SK-N-SH treated with all-trans-retinoic acid at 6 μM for 48 hours (cell line): ENCODE measurements around the gene PRKACA.

Experiments
- ARNTL ChIP-seq: fragments of 450-650 bp; formaldehyde crosslinking; IDR thresholded peaks from 2 replicates; pipeline ENCODE4 v1.5.0; 2020; ENCODE audit warnings: low read depth, mild to moderate bottlenecking, moderate library complexity, borderline replicate concordance
- CSDC2 ChIP-seq: fragments of 250-450 bp; sonication (Bioruptor Pico); IDR thresholded peaks from 2 replicates; pipeline ENCODE4 v1.5.0; 2020; ENCODE audit warnings: mild to moderate bottlenecking, moderate library complexity
- ISL1 ChIP-seq: fragments of 250-450 bp; sonication (Bioruptor Pico); IDR thresholded peaks from 2 replicates; pipeline ENCODE4 v2.1.2; 2022; ENCODE audit warnings: mild to moderate bottlenecking, moderate library complexity
- OSR1 ChIP-seq: fragments of 250-450 bp; sonication (Bioruptor Pico); IDR thresholded peaks from 2 replicates; pipeline ENCODE4 v1.8.0; 2022; ENCODE audit warnings: moderate library complexity, mild to moderate bottlenecking, inconsistent platforms
- PATZ1 ChIP-seq: fragments of 250-450 bp; sonication (Bioruptor Pico); IDR thresholded peaks from 2 replicates; pipeline ENCODE4 v1.8.0; 2020; ENCODE audit warnings: mild to moderate bottlenecking, moderate library complexity, borderline replicate concordance
- RARB ChIP-seq: fragments of 250-450 bp; sonication (Bioruptor Pico); IDR thresholded peaks from 2 replicates; pipeline ENCODE4 v1.8.0; 2021; ENCODE audit warnings: mild to moderate bottlenecking, moderate library complexity
- TOX ChIP-seq: fragments of 250-450 bp; sonication (Bioruptor Pico); IDR thresholded peaks from 2 replicates; pipeline ENCODE4 v1.8.0; 2021; ENCODE audit warnings: mild to moderate bottlenecking, moderate library complexity, borderline replicate concordance
- ZFP3 ChIP-seq: fragments of 250-450 bp; sonication (Bioruptor Pico); IDR thresholded peaks from 2 replicates; pipeline ENCODE4 v1.5.0; 2020; ENCODE audit warnings: mild to moderate bottlenecking, moderate library complexity
- ZFP30 ChIP-seq: fragments of 450-650 bp; formaldehyde crosslinking; IDR thresholded peaks from 2 replicates; pipeline ENCODE4 v1.5.0; 2022; ENCODE audit warnings: mild to moderate bottlenecking, moderate library complexity
- ZNF565 ChIP-seq: fragments of 450-650 bp; formaldehyde crosslinking; conservative IDR thresholded peaks from 2 replicates; pipeline ENCODE4 v1.5.0; 2020; ENCODE audit warnings: low read depth, mild to moderate bottlenecking, moderate library complexity
- ZNF8 ChIP-seq: fragments of 450-650 bp; formaldehyde crosslinking; IDR thresholded peaks from 2 replicates; pipeline ENCODE4 v1.5.0; 2020; ENCODE audit warnings: mild to moderate bottlenecking, moderate library complexity

- TF ChIP-seq OSR1 (CRISPR knock-in tag) (no peak), ZNF8 (CRISPR knock-in tag) (no peak), PATZ1 (CRISPR knock-in tag) (no peak), RARB (CRISPR knock-in tag) (no peak), ZFP30 (CRISPR knock-in tag) (no peak), ARNTL (CRISPR knock-in tag) (no peak), ISL1 (CRISPR knock-in tag) (no peak), CSDC2 (no peak), TOX (CRISPR knock-in tag) (no peak), ZFP3 (CRISPR knock-in tag) (no peak), ZNF565 (CRISPR knock-in tag) (no peak)
Measured at GRCh38 chr19:14146789-14147216, 29.2 kb upstream of the PRKACA start.
